Measurements from ENCODE around the gene ZC3H7A.

ZC3H7A gene

DNA sequence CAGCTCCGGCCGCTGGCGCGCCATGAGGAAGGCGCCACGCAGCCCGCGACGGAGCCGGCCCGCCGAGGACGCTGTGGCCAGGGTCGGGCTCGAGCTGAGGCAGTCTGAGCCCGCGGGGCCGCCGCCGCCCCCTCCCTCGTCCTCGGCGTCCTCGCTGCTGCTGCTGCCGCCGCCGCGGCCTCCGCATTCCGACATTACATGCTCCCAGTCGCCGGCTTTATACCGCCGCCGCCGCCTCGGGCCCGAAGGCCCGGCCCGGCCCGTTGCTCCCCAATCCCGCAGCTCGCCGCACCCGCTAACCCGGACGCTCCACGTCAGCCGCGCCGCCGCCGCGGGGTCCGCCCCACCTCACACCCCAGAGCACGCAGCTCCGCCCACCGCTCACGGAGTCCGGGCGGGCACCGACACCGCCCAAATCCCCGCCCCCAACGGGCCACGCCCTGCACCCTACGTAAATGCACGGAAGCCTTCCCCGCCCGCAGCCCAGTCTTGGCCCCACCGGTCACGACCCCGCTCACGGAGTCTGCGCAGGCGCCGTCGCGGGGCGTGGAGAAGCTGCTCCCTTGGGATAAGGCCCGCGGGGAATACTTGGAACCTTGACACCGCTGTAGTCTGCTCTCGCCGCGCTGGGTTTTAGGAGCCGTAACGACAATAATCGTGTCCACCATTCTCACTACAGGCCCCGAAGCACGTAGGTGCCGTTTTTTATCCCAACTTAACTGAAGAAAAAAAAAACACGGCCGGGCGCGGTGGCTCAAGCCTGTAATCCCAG lies 54.3 kb downstream of the ZC3H7A start, which contains the start of gene TXNDC11 (continued):
- TF ChIP-seq ZNF530 (tag by site-specific recombination; IDR thresholded peaks at IDR 0.05; ENCODE audit: low read depth) (no peak), RBAK (tag by site-specific recombination; IDR thresholded peaks at IDR 0.05) (no peak), ZNF202 (tag by site-specific recombination; IDR thresholded peaks at IDR 0.05; ENCODE audit: borderline replicate concordance) (no peak), ZNF175 (tag by site-specific recombination; IDR thresholded peaks at IDR 0.05) (no peak), ZNF391 (tag by site-specific recombination; IDR thresholded peaks at IDR 0.05; ENCODE audit: borderline replicate concordance, low read depth) (no peak), ZNF629 (tag by site-specific recombination; IDR thresholded peaks at IDR 0.05) (peak; percentile 75), ZNF157 (tag by site-specific recombination; IDR thresholded peaks at IDR 0.05) (no peak), TCF7L2 (IDR thresholded peaks at IDR 0.05; ENCODE audit: borderline replicate concordance, low read depth, low read length) (no peak), ZBTB1 (tag by site-specific recombination; IDR thresholded peaks at IDR 0.05) (peak; percentile 24; the same call in 1 of the 2 replicates), KLF10 (tag by site-specific recombination; IDR thresholded peaks at IDR 0.05) (peak; percentile 88), ZFP37 (tag by site-specific recombination; IDR thresholded peaks at IDR 0.05) (no peak), REPIN1 (tag by site-specific recombination; IDR thresholded peaks at IDR 0.05; ENCODE audit: low read depth) (no peak), ZNF10 (tag by site-specific recombination; IDR thresholded peaks at IDR 0.05) (no peak), ZNF132 (tag by site-specific recombination; IDR thresholded peaks at IDR 0.05; ENCODE audit: borderline replicate concordance) (no peak), ZBTB8A (tag by site-specific recombination; IDR thresholded peaks at IDR 0.05) (peak; percentile 96), KLF1 (tag by site-specific recombination; IDR thresholded peaks at IDR 0.05) (peak; percentile 99), ZNF404 (tag by site-specific recombination; IDR thresholded peaks at IDR 0.05) (no peak), ZNF37A (tag by site-specific recombination; IDR thresholded peaks at IDR 0.05) (peak; percentile 44; the same call in 1 of the 2 replicates), ZNF621 (tag by site-specific recombination; IDR thresholded peaks at IDR 0.05) (no peak), ZBTB7A (tag by site-specific recombination; IDR thresholded peaks at IDR 0.05; ENCODE audit: low read depth) (no peak), ZNF701 (tag by site-specific recombination; IDR thresholded peaks at IDR 0.05) (no peak), ZFP3 (tag by site-specific recombination; IDR thresholded peaks at IDR 0.05; ENCODE audit: low read depth) (no peak)
- TF ChIP-seq, protein P1, sequence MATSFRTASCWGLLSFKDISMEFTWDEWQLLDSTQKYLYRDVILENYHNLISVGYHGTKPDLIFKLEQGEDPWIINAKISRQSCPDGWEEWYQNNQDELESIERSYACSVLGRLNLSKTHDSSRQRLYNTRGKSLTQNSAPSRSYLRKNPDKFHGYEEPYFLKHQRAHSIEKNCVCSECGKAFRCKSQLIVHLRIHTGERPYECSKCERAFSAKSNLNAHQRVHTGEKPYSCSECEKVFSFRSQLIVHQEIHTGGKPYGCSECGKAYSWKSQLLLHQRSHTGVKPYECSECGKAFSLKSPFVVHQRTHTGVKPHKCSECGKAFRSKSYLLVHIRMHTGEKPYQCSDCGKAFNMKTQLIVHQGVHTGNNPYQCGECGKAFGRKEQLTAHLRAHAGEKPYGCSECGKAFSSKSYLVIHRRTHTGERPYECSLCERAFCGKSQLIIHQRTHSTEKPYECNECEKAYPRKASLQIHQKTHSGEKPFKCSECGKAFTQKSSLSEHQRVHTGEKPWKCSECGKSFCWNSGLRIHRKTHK (tag by site-specific recombination; IDR thresholded peaks at IDR 0.05): no peak
- TF ChIP-seq, protein P2, sequence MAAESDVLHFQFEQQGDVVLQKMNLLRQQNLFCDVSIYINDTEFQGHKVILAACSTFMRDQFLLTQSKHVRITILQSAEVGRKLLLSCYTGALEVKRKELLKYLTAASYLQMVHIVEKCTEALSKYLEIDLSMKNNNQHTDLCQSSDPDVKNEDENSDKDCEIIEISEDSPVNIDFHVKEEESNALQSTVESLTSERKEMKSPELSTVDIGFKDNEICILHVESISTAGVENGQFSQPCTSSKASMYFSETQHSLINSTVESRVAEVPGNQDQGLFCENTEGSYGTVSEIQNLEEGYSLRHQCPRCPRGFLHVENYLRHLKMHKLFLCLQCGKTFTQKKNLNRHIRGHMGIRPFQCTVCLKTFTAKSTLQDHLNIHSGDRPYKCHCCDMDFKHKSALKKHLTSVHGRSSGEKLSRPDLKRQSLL (tag by site-specific recombination; IDR thresholded peaks at IDR 0.05): no peak
- TF ChIP-seq, protein P3, sequence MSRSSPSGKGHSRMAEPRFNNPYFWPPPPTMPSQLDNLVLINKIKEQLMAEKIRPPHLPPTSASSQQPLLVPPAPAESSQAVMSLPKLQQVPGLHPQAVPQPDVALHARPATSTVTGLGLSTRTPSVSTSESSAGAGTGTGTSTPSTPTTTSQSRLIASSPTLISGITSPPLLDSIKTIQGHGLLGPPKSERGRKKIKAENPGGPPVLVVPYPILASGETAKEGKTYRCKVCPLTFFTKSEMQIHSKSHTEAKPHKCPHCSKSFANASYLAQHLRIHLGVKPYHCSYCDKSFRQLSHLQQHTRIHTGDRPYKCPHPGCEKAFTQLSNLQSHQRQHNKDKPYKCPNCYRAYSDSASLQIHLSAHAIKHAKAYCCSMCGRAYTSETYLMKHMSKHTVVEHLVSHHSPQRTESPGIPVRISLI (tag by site-specific recombination; IDR thresholded peaks at IDR 0.05): no peak
- TF ChIP-seq, protein P4, sequence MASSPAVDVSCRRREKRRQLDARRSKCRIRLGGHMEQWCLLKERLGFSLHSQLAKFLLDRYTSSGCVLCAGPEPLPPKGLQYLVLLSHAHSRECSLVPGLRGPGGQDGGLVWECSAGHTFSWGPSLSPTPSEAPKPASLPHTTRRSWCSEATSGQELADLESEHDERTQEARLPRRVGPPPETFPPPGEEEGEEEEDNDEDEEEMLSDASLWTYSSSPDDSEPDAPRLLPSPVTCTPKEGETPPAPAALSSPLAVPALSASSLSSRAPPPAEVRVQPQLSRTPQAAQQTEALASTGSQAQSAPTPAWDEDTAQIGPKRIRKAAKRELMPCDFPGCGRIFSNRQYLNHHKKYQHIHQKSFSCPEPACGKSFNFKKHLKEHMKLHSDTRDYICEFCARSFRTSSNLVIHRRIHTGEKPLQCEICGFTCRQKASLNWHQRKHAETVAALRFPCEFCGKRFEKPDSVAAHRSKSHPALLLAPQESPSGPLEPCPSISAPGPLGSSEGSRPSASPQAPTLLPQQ (tag by site-specific recombination; IDR thresholded peaks at IDR 0.05): peak; percentile 94
- TF ChIP-seq, protein P5, sequence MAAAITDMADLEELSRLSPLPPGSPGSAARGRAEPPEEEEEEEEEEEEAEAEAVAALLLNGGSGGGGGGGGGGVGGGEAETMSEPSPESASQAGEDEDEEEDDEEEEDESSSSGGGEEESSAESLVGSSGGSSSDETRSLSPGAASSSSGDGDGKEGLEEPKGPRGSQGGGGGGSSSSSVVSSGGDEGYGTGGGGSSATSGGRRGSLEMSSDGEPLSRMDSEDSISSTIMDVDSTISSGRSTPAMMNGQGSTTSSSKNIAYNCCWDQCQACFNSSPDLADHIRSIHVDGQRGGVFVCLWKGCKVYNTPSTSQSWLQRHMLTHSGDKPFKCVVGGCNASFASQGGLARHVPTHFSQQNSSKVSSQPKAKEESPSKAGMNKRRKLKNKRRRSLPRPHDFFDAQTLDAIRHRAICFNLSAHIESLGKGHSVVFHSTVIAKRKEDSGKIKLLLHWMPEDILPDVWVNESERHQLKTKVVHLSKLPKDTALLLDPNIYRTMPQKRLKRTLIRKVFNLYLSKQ (tag by site-specific recombination; IDR thresholded peaks at IDR 0.05; ENCODE audit: borderline replicate concordance): no peak
- TF ChIP-seq, protein P6, sequence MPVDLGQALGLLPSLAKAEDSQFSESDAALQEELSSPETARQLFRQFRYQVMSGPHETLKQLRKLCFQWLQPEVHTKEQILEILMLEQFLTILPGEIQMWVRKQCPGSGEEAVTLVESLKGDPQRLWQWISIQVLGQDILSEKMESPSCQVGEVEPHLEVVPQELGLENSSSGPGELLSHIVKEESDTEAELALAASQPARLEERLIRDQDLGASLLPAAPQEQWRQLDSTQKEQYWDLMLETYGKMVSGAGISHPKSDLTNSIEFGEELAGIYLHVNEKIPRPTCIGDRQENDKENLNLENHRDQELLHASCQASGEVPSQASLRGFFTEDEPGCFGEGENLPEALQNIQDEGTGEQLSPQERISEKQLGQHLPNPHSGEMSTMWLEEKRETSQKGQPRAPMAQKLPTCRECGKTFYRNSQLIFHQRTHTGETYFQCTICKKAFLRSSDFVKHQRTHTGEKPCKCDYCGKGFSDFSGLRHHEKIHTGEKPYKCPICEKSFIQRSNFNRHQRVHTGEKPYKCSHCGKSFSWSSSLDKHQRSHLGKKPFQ (tag by site-specific recombination; IDR thresholded peaks at IDR 0.05): no peak
- TF ChIP-seq, protein P7, sequence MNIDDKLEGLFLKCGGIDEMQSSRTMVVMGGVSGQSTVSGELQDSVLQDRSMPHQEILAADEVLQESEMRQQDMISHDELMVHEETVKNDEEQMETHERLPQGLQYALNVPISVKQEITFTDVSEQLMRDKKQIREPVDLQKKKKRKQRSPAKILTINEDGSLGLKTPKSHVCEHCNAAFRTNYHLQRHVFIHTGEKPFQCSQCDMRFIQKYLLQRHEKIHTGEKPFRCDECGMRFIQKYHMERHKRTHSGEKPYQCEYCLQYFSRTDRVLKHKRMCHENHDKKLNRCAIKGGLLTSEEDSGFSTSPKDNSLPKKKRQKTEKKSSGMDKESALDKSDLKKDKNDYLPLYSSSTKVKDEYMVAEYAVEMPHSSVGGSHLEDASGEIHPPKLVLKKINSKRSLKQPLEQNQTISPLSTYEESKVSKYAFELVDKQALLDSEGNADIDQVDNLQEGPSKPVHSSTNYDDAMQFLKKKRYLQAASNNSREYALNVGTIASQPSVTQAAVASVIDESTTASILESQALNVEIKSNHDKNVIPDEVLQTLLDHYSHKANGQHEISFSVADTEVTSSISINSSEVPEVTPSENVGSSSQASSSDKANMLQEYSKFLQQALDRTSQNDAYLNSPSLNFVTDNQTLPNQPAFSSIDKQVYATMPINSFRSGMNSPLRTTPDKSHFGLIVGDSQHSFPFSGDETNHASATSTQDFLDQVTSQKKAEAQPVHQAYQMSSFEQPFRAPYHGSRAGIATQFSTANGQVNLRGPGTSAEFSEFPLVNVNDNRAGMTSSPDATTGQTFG (tag by site-specific recombination; IDR thresholded peaks at IDR 0.05; ENCODE audit: borderline replicate concordance): no peak
